ENCODE results near the gene CIAO2A.

- no peak for TF ChIP-seq POLR2AphosphoS5 (IDR thresholded peaks at IDR 0.05; ENCODE audit: low read depth)
- TF ChIP-seq CTCF (IDR thresholded peaks at IDR 0.05; ENCODE audit: insufficient read depth, low read length): no peak
- TF ChIP-seq SPI1 (IDR thresholded peaks at IDR 0.05; ENCODE audit: borderline replicate concordance, low read depth): no peak
- no peak for TF ChIP-seq REST (IDR thresholded peaks at IDR 0.05; ENCODE audit: insufficient replicate concordance, low read depth)
Observed at GRCh38 chr15:64023220-64023619, 70.4 kb downstream of the CIAO2A start.
